DOHH2 (cell line): Measurements from ENCODE around the gene EPB41L3.

ENCODE experiments used
- CTCF ChIP-seq: fragments of 200-600 bp; sonication (generic); IDR thresholded peaks from one replicate; pipeline ENCODE4 v1.5.1; 2014; ENCODE audit warnings: antibody characterized with exemption, mild to moderate bottlenecking, low read depth, low read length; ENCODE audit not compliant: poor library complexity, severe bottlenecking
- EZH2phosphoT487 ChIP-seq: fragments of 200-600 bp; sonication (generic); IDR thresholded peaks from 2 replicates; pipeline ENCODE4 v1.6.1; 2017; ENCODE audit warnings: borderline replicate concordance, mild to moderate bottlenecking, antibody characterized with exemption, low read length, moderate library complexity, mixed read lengths

- TF ChIP-seq CTCF (no peak), EZH2phosphoT487 (no peak)
Measured at GRCh38 chr18:5430131-5430530, 113.7 kb downstream of the EPB41L3 start.
